Trophoblast cell (in vitro differentiated cells and primary cell): ENCODE results near the gene STEEP1.

Source experiments
- DNase-seq, 2 donors: peaks; one replicate each; pipeline ENCODE4 v3.0.0-alpha.2; 2016
- H2AFZ ChIP-seq: 2 replicates; pipeline ENCODE4 v1.6.1; 2013; ENCODE audit warnings: low read length, moderate library complexity, mild to moderate bottlenecking; ENCODE audit not compliant: insufficient read depth, poor library complexity
- H2AK5ac ChIP-seq: 2 replicates; pipeline ENCODE4 v1.6.1; 2013; ENCODE audit warnings: mild to moderate bottlenecking, low read length
- H2BK120ac ChIP-seq: 2 replicates; pipeline ENCODE4 v1.6.1; 2013; ENCODE audit warnings: low read length, mild to moderate bottlenecking, moderate library complexity; ENCODE audit not compliant: insufficient read depth, poor library complexity
- H2BK12ac ChIP-seq: 2 replicates; pipeline ENCODE4 v1.6.1; 2013; ENCODE audit warnings: mild to moderate bottlenecking, low read length, moderate library complexity
- H2BK5ac ChIP-seq: 2 replicates; pipeline ENCODE4 v1.6.1; 2013; ENCODE audit warnings: low read length, low read depth, moderate library complexity, mild to moderate bottlenecking; ENCODE audit not compliant: poor library complexity
- H3K14ac ChIP-seq: 2 replicates; pipeline ENCODE4 v1.6.1; 2013; ENCODE audit warnings: mild to moderate bottlenecking, low read length
- H3K18ac ChIP-seq: 2 replicates; pipeline ENCODE4 v1.6.1; 2013; ENCODE audit warnings: mild to moderate bottlenecking, low read length
- H3K23ac ChIP-seq: 2 replicates; pipeline ENCODE4 v1.6.1; 2013; ENCODE audit warnings: low read length
- H3K27ac ChIP-seq: 2 replicates; pipeline ENCODE4 v1.5.1; 2013; ENCODE audit warnings: low read depth, mild to moderate bottlenecking, inconsistent platforms, low read length, moderate library complexity
- H3K27me3 ChIP-seq: 2 replicates; pipeline ENCODE4 v1.6.1; 2013; ENCODE audit warnings: inconsistent platforms, mild to moderate bottlenecking, low read length, moderate library complexity; ENCODE audit not compliant: insufficient read depth
- H3K36me3 ChIP-seq, 2 experiments: 1 replicate in 1 of 2; 2 replicates in 1 of 2; pipeline ENCODE4 v1.6.1; 2013; ENCODE audit warnings: low read length in 2 of 2, mild to moderate bottlenecking in 2 of 2, moderate library complexity in 1 of 2; ENCODE audit not compliant: insufficient read depth in 2 of 2, control insufficient read depth in 1 of 2
- H3K4ac ChIP-seq: 2 replicates; pipeline ENCODE4 v1.6.1; 2013; ENCODE audit warnings: low read depth, mild to moderate bottlenecking, low read length, moderate library complexity
- H3K4me1 ChIP-seq, 2 experiments: 1 replicate in 1 of 2; 2 replicates in 1 of 2; pipeline ENCODE4 v1.6.1; 2013; ENCODE audit warnings: low read length in 2 of 2, mild to moderate bottlenecking in 2 of 2, moderate library complexity in 1 of 2; ENCODE audit not compliant: insufficient read depth in 2 of 2, control insufficient read depth in 1 of 2
- H3K4me2 ChIP-seq: 2 replicates; pipeline ENCODE4 v1.6.1; 2013; ENCODE audit warnings: inconsistent platforms, mild to moderate bottlenecking, low read length, moderate library complexity
- H3K4me3 ChIP-seq: 2 replicates; pipeline ENCODE4 v1.5.1; 2013; ENCODE audit warnings: mild to moderate bottlenecking, low read depth, low read length, inconsistent platforms
- H3K79me1 ChIP-seq: one replicate; pipeline ENCODE4 v1.6.1; 2013; ENCODE audit warnings: low read length
- H3K79me2 ChIP-seq: 2 replicates; pipeline ENCODE4 v1.6.1; 2013; ENCODE audit warnings: low read length, mild to moderate bottlenecking; ENCODE audit not compliant: control insufficient read depth, insufficient read depth, poor library complexity
- H3K9ac ChIP-seq: 2 replicates; pipeline ENCODE4 v1.6.1; 2013; ENCODE audit warnings: mild to moderate bottlenecking, low read length
- H3K9me3 ChIP-seq: 2 replicates; pipeline ENCODE4 v1.6.1; 2013; ENCODE audit warnings: low read depth, mild to moderate bottlenecking, control low read depth, inconsistent platforms, low read length; ENCODE audit not compliant: insufficient read depth
- H4K12ac ChIP-seq: 2 replicates; pipeline ENCODE4 v1.6.1; 2013; ENCODE audit warnings: low read depth, mild to moderate bottlenecking, low read length, moderate library complexity
- H4K8ac ChIP-seq: 2 replicates; pipeline ENCODE4 v1.6.1; 2013; ENCODE audit warnings: low read depth, mild to moderate bottlenecking, low read length, moderate library complexity
- H4K91ac ChIP-seq: one replicate; pipeline ENCODE4 v1.6.1; 2013; ENCODE audit warnings: low read depth, mild to moderate bottlenecking, low read length, moderate library complexity
- WGBS: extraction: QIAGEN DNeasy Blood & Tissue Kit; methylation state at CpG from one replicate; pipeline ENCODE4 v1.1.7; 2013; ENCODE audit warnings: missing lambda C conversion rate; ENCODE audit not compliant: insufficient read length, insufficient coverage; ENCODE audit errors: extremely low coverage; 5-methylcytosine and 5-hydroxymethylcytosine counted together

The STEEP1 gene

DNA sequence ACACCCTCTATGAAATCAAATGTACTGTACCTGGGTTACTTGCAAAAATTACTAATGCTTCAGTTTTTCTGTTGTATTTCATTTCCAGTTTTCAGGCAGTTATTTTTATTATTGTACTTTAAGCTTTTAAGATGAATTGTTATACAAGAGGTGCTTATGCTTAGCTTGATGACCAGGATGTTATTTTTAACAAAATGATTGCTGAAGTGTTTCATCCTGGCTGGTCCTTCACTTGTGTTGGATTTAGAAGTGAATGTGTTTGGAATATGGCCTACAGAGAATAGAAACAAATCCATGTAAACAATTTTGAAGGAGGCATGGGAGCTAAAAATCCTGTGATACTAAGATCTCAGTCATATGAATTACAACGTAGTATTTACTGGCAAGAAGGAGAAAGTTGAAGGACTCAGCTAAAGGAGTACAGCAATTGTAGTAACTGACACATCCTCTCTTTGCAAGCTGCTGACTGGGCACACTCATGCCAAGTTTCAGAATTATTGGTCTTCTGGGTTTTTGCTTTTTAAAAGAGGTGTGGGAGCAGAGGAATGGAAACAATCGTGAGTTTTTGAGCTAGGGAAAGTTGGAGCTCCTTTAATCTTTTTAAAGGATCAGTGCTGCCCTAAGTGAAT is 18.3 kb upstream of the STEEP1 start:
- H2BK5ac ChIP-seq: no peak overlapping the region
- no peaks in the 10 kb centered on the region for H3K9me3 ChIP-seq
- WGBS: no CpG with 5 or more reads among the region's 2 CpGs
- no peak for DNase-seq
- no peaks in the 10 kb centered on the region for H3K27me3 ChIP-seq
- H3K9ac ChIP-seq: no peak overlapping the region
- no peaks in the 10 kb centered on the region for H3K4me1 ChIP-seq
- no peak overlapping the region for H3K18ac ChIP-seq
- H3K14ac ChIP-seq: no peak overlapping the region
- no peak overlapping the region for H4K12ac ChIP-seq
- H3K23ac ChIP-seq: no peak overlapping the region
- H4K91ac ChIP-seq: no peak overlapping the region
- no peak overlapping the region for H2BK120ac ChIP-seq
- no peaks in the 10 kb centered on the region for H3K79me1 ChIP-seq
- H3K79me2 ChIP-seq: no peaks in the 10 kb centered on the region
- no peak overlapping the region for H3K4ac ChIP-seq
- no peak overlapping the region for H3K27ac ChIP-seq
- H3K36me3 ChIP-seq: peaks cover 1 to 3% of the 10 kb centered on the region in 2 experiments
- no peak overlapping the region for H2AFZ ChIP-seq
- H4K8ac ChIP-seq: no peak overlapping the region
- no peak overlapping the region for H2AK5ac ChIP-seq
- no peak overlapping the region for H3K4me3 ChIP-seq
- H2BK12ac ChIP-seq: no peak overlapping the region
- H3K4me2 ChIP-seq: no peak overlapping the region

GRCh38 chrX:119579414-119579813 is 14.2 kb upstream of the STEEP1 start:
- no peak overlapping the region for H2BK120ac ChIP-seq
- no peak for DNase-seq

GRCh38 chrX:119574394-119575266 is 9.4 kb upstream of the STEEP1 start, which contains the start of gene UBE2A:
UBE2A (plus strand) TSS chrX:119574563; CDS start chrX:119574712, 149 bp downstream.
- Histone ChIP-seq H3K4me2 (peak within 1 kb of the TSS; percentile 89), H2BK12ac (no peak within 1 kb of the TSS), H3K18ac (peak within 1 kb of the TSS; percentile 79), H3K4me1 (peaks cover 0 to 4% of the 10 kb centered on the region in 2 experiments), H3K27ac (peak within 1 kb of the TSS; percentile 74), H2BK5ac (peak within 1 kb of the TSS; percentile 88), H3K23ac (no peak within 1 kb of the TSS), H3K36me3 (no peaks in the 10 kb centered on the region), H3K9me3 (no peaks in the 10 kb centered on the region), H4K12ac (peak within 1 kb of the TSS; percentile 62), H3K79me2 (peaks cover 3% of the 10 kb centered on the region), H3K79me1 (peaks cover 6% of the 10 kb centered on the region), H2AK5ac (no peak within 1 kb of the TSS), H3K9ac (peak within 1 kb of the TSS; percentile 91), H3K4me3 (peak within 1 kb of the TSS; percentile 94), H3K4ac (peak within 1 kb of the TSS; percentile 64), H3K27me3 (no peaks in the 10 kb centered on the region), H4K91ac (peak within 1 kb of the TSS; percentile 73), H4K8ac (peak within 1 kb of the TSS; percentile 79), H2BK120ac (peak within 1 kb of the TSS; percentile 72), H3K14ac (peak within 1 kb of the TSS; percentile 70), H2AFZ (peak within 1 kb of the TSS; percentile 81)
- peak; percentile 73 to 88 for DNase-seq
- WGBS: no CpG with 5 or more reads among the region's 86 CpGs

More at GRCh38 chrX:119579414-119579813, 14.2 kb upstream of the STEEP1 start:
- Histone ChIP-seq H4K91ac (no peak overlapping the region), H4K8ac (no peak overlapping the region), H3K79me2 (peaks cover 3% of the 10 kb centered on the region), H3K9ac (no peak overlapping the region), H2AK5ac (no peak overlapping the region), H3K9me3 (no peaks in the 10 kb centered on the region), H3K36me3 (peaks cover 1% of the 10 kb centered on the region in 2 experiments), H2BK5ac (no peak overlapping the region), H2AFZ (no peak overlapping the region), H3K4ac (no peak overlapping the region), H3K4me2 (no peak overlapping the region), H2BK12ac (no peak overlapping the region), H3K4me3 (no peak overlapping the region), H3K27ac (no peak overlapping the region), H3K14ac (no peak overlapping the region), H3K23ac (no peak overlapping the region), H3K18ac (no peak overlapping the region), H4K12ac (no peak overlapping the region), H3K79me1 (peaks cover 6% of the 10 kb centered on the region), H3K27me3 (no peaks in the 10 kb centered on the region), H3K4me1 (peaks cover 0 to 3% of the 10 kb centered on the region in 2 experiments)

GRCh38 chrX:119573840-119574393 is 8.7 kb upstream of the STEEP1 start:
- Histone ChIP-seq H3K23ac (no peak overlapping the region), H3K27me3 (no peaks in the 10 kb centered on the region), H2BK12ac (no peak overlapping the region), H3K14ac (no peak overlapping the region), H3K9ac (peak overlapping the region; percentile 74), H3K4me2 (peak overlapping the region; percentile 89), H4K91ac (no peak overlapping the region), H2BK120ac (no peak overlapping the region), H3K4ac (no peak overlapping the region), H3K36me3 (no peaks in the 10 kb centered on the region), H3K27ac (peak overlapping the region; percentile 44), H3K79me1 (peaks cover 6% of the 10 kb centered on the region), H2AFZ (peak overlapping the region; percentile 52), H3K4me1 (peaks cover 0 to 4% of the 10 kb centered on the region in 2 experiments), H2AK5ac (no peak overlapping the region), H3K9me3 (no peaks in the 10 kb centered on the region), H3K4me3 (peak overlapping the region; percentile 68), H3K79me2 (peaks cover 3% of the 10 kb centered on the region), H2BK5ac (no peak overlapping the region), H3K18ac (no peak overlapping the region), H4K8ac (peak overlapping the region; percentile 29), H4K12ac (no peak overlapping the region)
- no CpG with 5 or more reads among the region's 30 CpGs for WGBS
- DNase-seq: peak in 1 of 2 donors; percentile 70
